Measurements from ENCODE around the gene PRKCA.
"Not testable (repeated sequence)": the region's sequence is repeated elsewhere in the genome, so short reads cannot be mapped to it uniquely, and the experiment has no call there.

Gene PRKCA

DNA sequence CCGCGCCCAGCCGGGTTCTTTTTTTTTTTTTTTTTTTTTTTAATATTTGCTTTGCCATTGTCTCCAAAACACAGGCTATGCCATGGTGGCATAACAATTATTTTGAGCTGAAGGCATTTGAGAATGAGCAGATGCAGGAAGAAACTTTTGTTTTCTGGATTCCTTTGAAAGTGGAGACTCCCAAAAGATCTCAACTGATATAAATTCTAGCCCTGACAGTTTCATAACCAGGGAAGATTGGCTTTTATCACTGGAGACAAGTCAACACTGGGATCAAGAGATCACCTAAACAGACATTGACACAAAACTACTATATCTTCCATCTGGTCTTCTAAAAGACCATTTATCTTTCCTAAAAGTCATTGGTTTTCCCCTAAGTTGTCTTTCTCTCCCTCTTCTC, 10.1 kb upstream of the PRKCA start:
- no peak for DNase-seq

DNA sequence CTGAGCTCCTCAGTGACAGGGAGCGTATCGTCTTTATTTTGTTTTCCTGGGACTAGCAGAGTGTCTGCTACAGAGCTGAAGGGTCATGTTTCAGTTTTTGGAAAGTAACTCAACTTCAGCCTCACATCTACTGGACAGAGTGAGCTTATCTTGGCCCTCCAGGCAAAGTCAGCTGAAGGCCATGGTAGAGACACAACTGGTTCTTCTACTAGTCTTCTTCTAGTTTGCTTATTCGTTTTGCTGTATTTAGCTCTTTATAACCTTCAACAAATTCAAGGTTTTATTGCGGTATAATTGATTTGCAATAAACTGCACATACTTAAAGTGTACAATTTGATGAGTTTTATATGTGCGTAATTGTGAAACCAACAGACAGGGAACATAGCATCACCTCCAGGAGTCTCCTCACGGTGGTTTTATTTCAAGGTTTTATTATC, 6.1 kb upstream of the PRKCA start:
- no peak for DNase-seq

DNA sequence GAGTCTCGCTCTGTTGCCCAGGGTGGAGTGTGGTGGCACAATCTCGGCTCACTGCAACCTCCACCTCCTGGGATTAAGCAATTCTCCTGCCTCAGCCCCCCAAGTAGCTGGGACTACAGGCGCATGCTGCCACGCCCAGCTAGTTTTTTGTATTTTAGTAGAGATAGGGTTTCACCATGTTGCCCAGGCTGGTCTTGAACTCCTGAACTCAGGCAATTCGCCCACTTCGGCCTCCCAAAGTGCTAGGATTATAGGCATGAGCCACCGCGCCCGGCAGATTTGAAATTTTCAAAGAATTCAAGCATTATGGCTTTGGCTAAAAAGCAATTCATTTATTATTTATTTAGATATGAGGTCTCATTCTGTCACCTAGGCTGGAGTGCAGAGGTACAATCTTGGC, 5.0 kb upstream of the PRKCA start:
- DNase-seq = not testable (repeated sequence)

DNA sequence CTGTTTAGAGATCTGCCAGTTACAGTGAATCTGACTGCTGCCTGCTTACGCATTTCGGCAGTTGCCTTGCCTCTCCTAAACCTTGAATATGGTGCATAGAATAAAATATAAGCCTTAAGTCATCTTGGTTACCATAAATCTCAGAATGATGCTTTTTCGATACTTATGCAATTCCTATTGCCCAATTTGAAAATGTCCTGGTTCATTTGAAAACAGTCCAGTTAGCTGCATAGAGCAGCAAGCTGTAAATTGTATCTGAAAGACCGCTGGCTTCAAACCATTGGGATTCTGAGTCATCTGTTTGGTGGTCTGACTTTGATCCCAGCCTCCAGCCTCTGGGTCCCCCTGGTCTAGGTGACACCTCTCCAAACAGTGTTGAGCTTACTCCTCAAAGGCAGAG, 2.7 kb upstream of the PRKCA start:
- DNase-seq = no peak

DNA sequence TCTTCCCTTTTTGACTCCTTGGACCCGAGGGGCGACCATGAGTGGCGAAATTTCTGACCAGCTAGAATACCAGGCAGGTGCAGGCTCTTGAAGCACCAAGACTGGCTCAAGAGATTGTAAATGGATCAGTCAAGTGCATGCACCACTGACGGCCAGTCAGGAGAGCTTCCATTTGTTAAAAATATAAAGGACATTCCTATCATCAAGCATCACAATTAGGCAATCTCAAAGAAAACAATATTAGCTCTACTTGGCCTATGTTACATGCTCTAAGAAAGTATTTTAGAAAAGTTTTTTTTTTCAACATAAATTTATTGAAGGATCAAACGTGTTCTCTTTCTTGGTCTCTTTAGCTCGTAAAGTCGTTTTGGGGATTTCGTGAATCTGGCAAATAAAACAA, 1.5 kb upstream of the PRKCA start:
- DNase-seq = no peak

DNA sequence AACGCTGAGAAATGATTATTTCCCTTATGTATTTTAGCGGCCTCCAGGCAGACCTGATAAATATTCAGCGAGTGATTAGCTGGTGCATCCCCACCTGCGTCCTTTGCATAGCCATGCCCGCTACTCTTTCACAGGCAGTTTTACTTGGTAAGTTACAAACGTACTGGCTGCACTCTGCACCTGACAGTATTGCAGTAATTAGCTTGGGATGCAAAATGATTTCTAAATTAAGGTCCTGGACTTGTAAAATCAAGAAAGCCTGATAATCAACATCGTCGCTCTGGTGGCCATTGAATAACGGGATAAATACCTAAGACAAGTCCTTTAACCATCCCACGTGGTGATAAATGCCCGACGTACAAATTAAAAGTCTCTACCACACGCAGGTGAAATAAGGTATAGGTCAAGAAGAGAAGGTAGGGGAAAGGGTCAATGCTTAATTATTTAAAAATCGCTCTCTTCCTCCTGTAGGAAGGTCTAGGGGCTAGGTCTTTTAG, 998 bp upstream of the PRKCA start:
- no peak for DNase-seq

DNA sequence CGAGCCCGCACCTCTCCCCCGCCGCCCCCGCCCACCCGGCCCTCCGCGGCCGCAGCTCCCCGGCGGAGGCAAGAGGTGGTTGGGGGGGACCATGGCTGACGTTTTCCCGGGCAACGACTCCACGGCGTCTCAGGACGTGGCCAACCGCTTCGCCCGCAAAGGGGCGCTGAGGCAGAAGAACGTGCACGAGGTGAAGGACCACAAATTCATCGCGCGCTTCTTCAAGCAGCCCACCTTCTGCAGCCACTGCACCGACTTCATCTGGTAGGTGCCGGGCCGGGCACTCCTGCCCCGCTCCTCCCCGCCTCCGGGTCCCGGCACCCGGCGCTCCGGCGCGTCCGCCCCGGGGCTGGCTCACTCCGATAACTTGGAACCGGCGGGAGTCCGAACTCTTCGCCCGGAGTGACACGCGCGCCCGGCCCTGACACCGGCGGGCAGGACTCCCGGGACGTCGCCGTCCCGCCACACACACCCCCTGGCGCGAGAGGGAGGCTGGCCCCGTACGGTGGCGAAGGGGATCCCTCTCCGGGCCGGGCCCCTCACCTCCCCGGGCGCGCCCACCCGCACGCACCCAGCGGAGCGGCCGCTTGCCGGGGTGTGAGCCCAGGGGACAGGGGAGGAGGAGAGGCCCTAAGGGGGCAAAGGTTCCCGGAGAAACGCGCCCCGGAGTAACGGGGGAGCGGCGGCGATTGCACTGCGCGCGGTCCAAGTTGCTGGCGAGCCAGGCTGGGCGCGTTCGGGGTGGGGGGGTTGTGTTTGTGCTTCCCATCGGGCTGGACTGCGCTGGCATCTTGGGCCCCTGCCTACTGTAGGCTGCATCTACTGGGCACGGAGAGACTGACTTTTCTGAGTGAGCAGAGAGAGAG, 581 bp downstream of the PRKCA start:
- DNase-seq = peak; percentile 59

DNA sequence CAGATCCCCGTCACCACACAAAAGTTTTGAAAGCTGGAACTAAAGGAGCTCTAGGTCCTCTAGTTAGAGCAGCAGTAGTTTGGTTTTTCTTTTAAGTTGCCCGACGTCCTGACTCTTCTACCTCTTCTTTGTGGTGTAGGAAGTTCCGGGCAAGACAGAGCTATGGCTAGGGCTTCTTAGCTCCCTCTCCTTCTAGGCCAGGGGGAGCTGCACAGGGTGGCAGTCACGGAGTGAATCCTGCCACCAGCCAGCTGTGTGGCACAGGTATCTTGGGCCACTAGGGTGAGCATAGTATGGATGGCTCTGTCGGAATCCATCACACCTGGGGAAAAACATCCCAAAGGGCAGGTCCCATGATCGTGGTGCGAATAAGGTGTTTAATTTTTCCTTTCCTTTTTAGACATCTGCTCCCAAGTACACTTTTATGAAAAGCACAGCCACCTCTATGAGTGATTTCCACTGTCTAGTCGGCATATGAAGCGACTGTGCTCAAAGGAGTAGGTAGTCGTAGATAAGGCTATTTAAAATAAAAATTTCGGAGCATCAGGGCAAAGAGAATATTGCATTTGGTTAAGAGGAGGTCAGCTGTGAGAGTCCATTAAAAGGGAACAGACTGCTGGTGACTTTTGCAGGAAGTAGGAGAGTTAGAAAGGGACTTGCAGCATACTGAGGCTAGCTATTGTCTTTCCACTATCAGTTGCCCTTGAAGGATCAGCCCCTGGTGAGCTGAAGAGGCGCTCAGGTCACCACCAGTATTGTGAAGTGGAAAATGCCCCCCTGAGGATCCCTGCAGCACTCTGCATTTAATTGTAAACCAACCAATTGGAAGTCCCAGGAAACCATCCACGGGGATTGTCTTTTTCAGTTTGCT, 2.1 kb downstream of the PRKCA start:
- DNase-seq = peak; percentile 49

DNA sequence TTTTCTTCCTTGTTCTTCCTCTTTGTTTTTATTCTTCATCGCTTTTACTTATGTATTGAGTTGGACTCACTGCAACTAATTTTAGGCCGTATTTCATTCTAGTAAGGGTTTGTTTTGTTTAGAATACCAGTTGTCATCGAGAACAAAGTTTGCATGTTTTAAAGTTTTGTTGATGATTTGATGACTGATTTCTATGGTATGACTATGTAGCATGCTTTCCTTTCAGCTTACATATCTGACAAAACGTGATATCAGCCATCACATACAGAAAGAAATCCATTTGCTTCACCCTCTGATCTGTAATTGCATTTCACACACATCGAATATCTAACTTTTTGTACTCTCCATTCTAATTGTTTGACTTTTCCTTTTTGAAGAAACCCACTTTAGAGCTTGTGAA, 4.0 kb downstream of the PRKCA start:
- DNase-seq = no peak

DNA sequence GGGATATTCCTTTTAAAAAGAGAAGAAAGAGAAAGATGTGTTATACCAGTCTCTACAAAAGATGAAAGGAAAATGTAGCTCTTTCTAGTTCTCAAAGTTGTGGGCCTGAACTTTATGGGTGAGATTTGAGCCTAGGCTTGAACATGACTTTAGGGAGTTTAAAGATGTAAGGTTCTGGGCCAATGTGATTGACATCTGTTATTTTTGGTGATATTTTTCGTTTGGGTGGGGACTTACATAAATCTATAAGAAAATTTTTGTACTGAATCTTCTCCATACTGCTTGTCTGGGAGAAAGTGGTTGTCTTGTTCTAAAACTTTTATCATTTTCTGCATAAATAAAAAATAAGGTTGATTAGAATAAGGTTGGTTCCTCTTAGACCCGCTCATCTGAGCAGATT, 4.8 kb downstream of the PRKCA start:
- DNase-seq = no peak

DNA sequence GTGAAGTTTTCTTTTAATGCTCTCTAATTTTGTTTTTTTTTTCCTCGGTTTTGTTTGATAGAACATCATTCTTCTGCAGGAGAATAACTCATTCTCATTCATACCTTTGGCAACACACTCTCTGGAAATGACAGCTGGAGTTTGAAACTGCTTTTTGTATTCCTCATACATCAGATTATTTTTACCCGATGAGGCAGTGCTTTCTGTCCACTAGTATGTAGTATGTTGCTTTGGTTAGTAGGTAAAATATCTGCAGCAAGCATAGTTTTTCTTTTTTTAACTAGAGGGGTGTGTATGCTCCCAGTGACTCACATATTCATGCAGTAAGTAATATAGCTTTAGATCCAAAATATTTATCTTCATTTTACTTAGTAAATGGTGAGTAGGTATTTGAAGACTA, 6.4 kb downstream of the PRKCA start:
- DNase-seq = no peak

DNA sequence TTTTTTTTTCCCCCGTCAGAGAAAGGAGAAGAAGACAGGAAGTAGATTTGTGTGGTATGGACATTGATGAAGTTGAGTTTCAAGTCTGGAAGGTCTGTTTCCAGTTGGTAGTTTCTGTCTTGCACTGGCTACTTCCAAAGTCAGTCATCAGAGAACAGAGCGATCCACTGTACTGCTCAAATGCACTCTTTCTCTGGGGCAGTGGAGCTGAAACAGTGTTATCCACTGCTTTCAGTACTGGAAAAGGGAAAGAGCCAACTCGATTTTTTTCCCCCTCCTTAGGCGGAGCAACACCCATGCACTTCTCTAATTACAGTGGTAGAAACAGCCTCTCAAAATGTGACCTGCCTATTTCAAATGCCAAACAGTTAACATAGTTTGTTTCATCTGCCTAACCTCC, 7.4 kb downstream of the PRKCA start:
- peak; percentile 22 for DNase-seq

DNA sequence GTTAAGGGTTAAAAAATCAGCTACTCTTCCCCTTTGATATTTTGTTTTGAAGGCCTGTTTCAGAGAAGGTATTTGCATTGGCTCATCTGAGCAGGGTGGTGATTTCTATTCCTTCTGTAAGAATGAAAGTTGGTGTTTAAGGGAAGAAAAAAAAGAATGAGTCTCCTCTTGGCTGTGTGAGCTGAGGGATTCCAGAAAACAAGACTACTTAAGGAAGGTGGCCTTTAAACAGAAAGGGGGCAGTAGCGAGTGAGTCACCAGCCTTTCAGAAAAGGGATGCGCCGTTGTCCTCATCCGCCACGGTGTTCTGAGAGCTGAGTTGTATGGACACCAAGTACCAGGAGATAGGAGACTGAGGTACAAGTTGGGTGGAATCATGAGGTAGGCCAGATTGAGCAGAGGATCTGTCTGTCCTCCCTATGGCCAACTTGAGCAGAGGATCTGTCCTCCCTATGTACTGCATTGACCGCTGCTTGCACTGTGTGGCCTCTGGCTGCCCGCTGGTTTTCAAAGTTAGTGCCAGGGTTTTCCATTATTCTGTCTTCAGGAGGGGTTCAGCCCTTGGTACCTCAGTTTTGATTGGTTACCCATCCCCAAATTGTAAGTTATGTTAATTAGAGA, 8.2 kb downstream of the PRKCA start:
- DNase-seq = peak; percentile 72

DNA sequence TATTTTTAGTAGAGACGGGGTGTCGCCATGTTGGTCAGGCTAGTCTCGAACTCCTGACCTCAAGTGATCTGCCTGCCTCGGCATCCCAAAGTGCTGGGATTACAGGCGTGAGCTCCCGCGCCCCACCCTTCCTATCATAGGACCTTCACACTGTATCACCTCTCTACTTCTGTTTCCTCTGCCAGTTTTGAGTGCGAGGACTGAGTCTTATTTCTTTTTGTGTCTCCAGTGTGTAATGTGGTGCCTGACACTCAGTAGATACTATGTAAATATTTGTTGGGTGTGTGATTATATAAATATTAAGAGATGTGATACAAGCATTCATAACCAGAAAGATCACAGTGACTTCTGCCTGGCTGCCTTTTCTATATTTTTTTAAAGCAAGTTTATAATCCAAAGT, 10.5 kb downstream of the PRKCA start:
- no peak for DNase-seq

DNA sequence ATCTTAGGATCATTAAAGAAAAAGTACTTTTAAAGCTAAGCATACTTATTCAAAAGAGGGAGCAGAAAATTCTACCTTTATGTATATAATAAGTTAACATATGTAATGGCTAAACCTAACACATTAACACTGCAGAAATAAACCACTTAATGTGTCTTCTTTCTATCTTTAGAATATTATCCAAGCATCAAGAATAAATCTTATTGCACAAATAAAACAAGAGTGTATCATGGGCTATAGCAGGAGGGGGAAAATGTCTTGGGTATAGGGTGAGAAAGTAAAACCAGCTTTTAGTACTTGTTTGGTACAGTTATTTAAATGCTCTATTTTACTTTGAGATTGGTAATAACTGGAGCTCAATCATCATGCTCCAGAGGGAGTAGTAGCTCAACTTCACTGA, 10.9 kb downstream of the PRKCA start:
- no peak for DNase-seq

DNA sequence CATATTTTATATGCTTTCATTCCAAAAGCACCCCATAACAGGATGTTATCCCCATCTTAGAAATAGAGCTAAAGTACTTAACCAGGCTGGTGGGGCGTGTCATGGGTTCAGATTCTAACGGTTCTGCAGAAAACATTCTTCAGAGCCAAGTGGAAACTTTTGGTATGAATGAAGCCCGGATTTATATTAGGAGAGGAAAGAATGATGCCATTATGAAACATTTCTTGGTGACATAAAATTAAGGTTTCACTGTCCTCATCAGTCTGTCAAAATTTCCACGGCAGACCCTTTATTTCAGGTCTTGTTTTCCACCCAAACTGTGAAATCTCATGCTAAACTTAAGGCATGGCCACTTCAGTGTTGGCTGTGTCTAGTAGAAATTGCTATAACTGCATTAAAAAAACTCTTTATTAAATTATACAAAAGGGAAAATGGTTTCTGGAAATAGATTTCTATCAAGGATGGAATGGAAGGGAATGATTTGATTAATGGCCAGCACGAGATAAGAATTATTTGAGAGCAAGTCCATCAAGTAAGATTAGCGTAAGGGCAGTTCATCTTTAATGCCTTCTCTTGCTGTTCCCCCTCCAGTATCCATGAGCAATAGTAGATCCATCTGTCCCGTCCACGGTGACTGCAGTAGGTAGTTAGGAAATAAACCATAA, 11.7 kb downstream of the PRKCA start:
- peak; percentile 65 for DNase-seq

DNA sequence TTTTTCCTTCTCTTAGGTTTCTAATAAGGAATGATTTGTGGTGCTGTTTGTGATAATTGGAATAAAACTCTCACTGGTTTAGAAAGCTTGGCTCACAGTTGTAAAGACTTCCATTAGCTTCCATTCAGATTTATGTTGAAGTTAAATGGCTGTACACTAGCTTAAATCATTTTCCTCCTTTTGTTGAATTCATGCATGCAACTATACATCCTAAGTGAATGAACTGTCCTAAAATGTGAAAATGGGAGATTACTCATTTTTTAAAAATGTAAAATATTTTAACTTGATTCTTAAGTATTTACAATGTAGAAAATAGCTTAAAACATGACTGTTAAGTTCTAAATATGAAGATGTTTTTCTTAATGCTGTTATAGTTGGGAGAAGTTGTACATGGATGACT, 15.2 kb downstream of the PRKCA start:
- no peak for DNase-seq

DNA sequence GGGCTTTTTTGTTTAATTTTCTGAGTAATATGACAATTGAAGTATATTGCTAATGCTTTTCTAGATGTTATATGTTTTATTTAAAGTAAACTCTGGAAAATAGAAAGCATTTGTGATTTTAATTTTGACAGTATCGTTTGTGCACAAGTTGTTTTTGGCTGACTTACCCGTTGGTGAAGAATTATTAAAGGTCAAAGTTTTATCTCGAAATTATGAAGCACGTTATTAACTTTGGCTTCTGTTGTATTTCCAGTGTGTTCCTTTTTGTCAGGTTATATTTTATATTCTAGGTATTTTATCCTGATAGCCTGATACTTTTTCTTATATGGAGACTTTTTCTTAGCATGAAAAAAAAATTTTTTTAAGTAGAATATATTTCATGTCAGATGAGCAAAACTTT, 16.8 kb downstream of the PRKCA start:
- no peak for DNase-seq

DNA sequence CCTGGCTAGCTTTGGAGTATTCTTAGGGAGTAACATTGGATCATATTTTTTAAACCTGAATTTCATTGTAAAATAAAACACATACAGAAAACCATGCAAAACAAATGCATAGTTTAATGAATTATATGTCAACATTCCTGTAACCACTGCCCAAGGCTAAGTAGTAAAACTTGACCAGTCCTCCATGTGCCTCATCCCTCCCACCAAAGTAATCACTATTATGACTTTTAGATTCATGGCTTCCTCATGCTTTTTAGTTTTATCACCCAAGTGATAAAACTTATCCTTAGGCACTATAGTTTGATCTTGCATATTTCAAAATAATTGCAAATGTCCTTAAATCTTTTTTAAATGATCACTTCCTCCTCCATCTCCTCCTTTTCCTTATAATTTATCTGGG, 20.4 kb downstream of the PRKCA start:
- DNase-seq = no peak

DNA sequence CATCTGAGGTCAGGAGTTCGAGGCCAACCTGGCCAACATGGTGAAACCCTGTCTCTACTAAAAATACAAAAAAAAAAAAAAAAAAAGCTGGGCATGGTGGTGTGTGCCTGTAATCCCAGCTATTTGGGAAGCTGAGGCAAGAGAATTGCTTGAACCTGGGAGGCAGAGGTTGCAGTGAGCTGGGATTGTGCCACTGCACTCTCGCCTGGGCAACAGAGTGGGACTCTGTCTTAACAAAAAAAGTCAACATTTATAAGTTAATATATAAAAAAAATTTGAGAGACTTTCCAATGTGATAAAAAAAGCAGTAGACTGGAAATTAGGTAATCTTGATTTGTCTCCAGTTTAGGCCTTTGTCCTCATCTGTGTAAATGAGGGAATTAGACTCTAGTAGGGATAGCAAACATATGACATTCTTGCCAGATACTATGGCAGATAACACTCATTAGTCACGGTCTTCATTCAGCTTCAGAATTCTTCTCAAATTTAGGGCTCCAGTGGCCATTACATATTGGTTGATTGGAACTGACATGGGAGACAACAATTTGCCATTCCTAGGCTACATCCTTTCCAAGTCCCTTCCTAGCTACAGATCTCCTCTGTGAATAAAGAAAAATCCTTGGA, 22.1 kb downstream of the PRKCA start:
- not testable (repeated sequence) for DNase-seq

DNA sequence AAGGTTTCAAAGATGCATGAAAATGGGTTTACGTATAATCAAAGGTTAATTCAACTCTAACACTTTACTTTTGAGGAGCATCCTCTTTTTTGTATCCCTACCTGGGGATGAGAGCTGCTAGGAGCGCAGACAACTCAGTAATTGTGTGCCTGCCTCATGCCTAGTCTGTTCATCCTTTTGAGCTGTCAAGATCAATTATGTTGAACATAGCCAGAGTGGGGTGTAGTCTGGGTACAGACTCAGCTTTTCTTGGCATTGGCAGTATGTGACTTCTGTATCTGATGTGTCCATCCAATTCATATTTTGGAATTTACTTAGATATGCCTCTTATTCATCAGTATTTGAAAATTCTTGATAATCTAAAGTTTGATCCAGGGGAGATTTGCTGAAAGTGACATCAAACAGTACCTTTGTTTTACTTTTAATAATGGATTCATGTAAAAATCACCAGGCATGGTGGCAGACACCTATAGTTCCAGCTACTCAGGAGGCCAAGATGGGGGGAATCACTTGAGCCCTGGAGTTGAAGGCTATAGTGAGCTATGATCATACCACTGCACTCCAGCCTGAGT, 24.1 kb downstream of the PRKCA start:
- no peak for DNase-seq

DNA sequence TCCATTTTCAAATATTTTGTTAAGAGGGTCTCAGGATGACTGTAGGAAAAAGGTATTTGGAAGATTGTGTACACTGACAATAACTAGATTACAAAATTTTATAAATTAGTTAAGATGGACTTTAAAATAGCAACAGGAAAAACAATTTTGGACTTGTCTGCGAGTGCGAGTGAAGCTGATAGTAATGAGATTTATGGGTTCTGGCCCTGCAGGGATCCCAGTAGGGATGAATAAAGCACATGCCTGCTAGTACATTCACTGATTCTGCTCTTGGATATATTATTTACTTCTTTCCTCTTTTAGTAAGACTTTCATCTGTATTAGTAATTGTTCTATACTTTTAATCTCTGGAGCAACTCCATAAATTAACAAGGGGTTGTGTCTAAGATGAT, 28.2 kb downstream of the PRKCA start:
- no peak for DNase-seq
